Measurements from ENCODE around the gene FADS2.

FADS2 gene

GRCh38 chr11:61883947-61884346 lies 55.8 kb downstream of the FADS2 start:
- no peak overlapping the region for H3K4me3 ChIP-seq (ENCODE audit: control insufficient read depth, low read depth, low read length)
- DNase-seq (ENCODE audit: low read depth): no peak
- TF ChIP-seq CTCF (conservative IDR thresholded peaks at IDR 0.05; ENCODE audit: control insufficient read depth, insufficient read depth, low read depth, low read length): no peak

DNA sequence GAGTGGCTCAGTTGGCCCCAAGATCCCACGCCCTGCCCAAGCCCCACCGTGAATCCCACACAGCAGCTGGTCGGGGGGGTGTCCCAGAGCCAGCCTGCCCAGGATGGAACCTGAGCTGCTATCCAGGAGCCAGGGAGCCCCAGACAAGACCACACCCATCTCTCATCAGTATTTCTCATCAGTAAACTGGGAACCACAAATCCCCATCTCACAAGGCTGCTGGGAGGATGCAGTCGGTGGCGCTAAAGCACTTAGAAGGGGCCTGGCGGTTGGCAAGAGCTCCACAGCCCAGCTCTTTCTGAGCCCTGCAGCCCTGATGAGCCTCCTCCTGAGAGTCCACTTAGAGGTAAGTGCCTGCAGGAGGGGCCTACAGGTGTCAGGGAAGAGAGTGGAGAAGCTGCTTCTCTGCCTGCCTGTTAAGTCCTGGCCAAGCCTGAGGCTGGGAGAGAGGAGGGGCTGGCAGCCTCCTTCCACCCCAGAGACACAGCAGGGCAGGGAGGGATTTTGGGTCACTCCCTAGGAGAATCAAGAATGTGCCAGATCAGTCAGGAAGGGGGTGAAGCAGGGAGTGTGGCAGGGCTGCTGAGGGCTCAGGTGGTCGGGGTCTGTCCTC lies 57.2 kb downstream of the FADS2 start:
- H3K4me3 ChIP-seq (ENCODE audit: control insufficient read depth, low read depth, low read length): no peak overlapping the region
- TF ChIP-seq CTCF (conservative IDR thresholded peaks at IDR 0.05; ENCODE audit: control insufficient read depth, insufficient read depth, low read depth, low read length): no peak
- DNase-seq (ENCODE audit: low read depth): no peak

- no peak overlapping the region for H3K4me3 ChIP-seq (ENCODE audit: control insufficient read depth, low read depth, low read length)
- DNase-seq (ENCODE audit: low read depth): no peak
- TF ChIP-seq CTCF (conservative IDR thresholded peaks at IDR 0.05; ENCODE audit: control insufficient read depth, insufficient read depth, low read depth, low read length): no peak
Observed at GRCh38 chr11:61885784-61886580, 57.9 kb downstream of the FADS2 start.

GRCh38 chr11:61886643-61887042 lies 58.5 kb downstream of the FADS2 start:
- DNase-seq (ENCODE audit: low read depth): no peak
- TF ChIP-seq CTCF (conservative IDR thresholded peaks at IDR 0.05; ENCODE audit: control insufficient read depth, insufficient read depth, low read depth, low read length): no peak
- H3K4me3 ChIP-seq (ENCODE audit: control insufficient read depth, low read depth, low read length): no peak overlapping the region

DNA sequence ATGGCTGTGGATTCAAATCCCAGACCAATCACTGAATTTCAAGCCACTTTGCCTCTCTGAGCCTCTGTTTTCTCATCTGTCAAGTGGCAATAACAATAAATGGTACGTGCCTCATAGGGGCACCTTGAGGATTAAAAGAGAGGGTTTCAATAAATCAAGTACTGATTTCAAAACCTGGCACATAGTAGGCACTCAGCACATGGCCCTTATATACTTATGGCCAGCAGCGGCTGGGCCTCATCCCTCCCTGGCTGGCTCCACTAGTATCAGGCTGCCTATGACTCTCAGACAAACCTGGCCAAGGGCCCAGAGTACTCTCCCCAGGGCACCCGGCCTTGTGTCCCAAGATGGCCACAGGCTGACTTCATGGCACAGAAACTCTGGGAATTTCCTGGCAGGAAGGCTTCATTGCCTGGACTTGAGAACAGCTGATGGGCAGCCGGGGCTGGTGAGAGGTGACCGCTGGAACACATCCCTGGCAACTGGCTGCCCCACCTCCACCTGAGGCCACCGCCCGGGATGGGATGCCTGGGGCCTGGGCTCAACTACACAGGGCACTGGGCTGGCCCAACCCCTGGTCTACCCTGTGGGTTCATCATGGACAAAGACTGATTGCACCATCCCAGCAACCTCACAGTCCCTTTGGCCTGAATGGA lies 59.9 kb downstream of the FADS2 start:
- peak; percentile 87 for DNase-seq (ENCODE audit: low read depth)
- TF ChIP-seq CTCF (conservative IDR thresholded peaks at IDR 0.05; ENCODE audit: control insufficient read depth, insufficient read depth, low read depth, low read length): no peak
- no peak overlapping the region for H3K4me3 ChIP-seq (ENCODE audit: control insufficient read depth, low read depth, low read length)

- TF ChIP-seq CTCF (conservative IDR thresholded peaks at IDR 0.05; ENCODE audit: control insufficient read depth, insufficient read depth, low read depth, low read length): no peak
- no peak for DNase-seq (ENCODE audit: low read depth)
- no peak overlapping the region for H3K4me3 ChIP-seq (ENCODE audit: control insufficient read depth, low read depth, low read length)
Observed at GRCh38 chr11:61888590-61888989, 60.5 kb downstream of the FADS2 start.

Data from fibroblast of mammary gland (primary cell).